Bronchial epithelial cell (primary cell): Measurements from ENCODE around the gene MALAT1. TPM values are rescaled to one million over a fixed set of nuclear protein-coding genes. Genes with fewer than 3 reads are reported as not detected.
A peak's percentile ranks its signal among the peaks of the same experiment; 100 is the strongest.
"Not testable (repeated sequence)": the region's sequence is repeated elsewhere in the genome, so short reads cannot be mapped to it uniquely, and the experiment has no call there.

Experiments
- DNase-seq: peaks from one replicate; pipeline ENCODE4 v3.0.0-alpha.2; 2010; ENCODE audit warnings: low read depth
- FAIRE-seq: peaks from 2 replicates; lab custom pipeline; 2011; peaks lifted over from hg19 to GRCh38; lab: Jason Lieb, UNC
- H3K27me3 ChIP-seq: 2 replicates; pipeline ENCODE4 v1.5.1; 2011; ENCODE audit warnings: low read length; ENCODE audit not compliant: control insufficient read depth, insufficient read depth
- H3K36me3 ChIP-seq: 2 replicates; pipeline ENCODE4 v1.5.1; 2011; ENCODE audit warnings: low read length; ENCODE audit not compliant: control insufficient read depth, insufficient read depth
- H3K4me3 ChIP-seq: 2 replicates; pipeline ENCODE4 v1.5.1; 2011; ENCODE audit warnings: mild to moderate bottlenecking, low read depth, low read length, control low read depth
- total RNA-seq: library from RNA; depleted of rRNA; stranded (reverse); fragments of >200 nt; gene quantifications from 2 replicates; pipeline ENCODE4 v1.2.1, GENCODE V29; 2014
- TF ChIP-seq, protein P1 (sequence below): IDR thresholded peaks from 2 replicates; pipeline ENCODE4 v1.5.1; 2011; ENCODE audit warnings: mild to moderate bottlenecking, moderate library complexity, low read length, control low read depth, inconsistent platforms; ENCODE audit not compliant: insufficient read depth, severe bottlenecking

MALAT1 gene
- total RNA-seq, result 11,095 and 16,401 TPM in 2 replicates

DNA sequence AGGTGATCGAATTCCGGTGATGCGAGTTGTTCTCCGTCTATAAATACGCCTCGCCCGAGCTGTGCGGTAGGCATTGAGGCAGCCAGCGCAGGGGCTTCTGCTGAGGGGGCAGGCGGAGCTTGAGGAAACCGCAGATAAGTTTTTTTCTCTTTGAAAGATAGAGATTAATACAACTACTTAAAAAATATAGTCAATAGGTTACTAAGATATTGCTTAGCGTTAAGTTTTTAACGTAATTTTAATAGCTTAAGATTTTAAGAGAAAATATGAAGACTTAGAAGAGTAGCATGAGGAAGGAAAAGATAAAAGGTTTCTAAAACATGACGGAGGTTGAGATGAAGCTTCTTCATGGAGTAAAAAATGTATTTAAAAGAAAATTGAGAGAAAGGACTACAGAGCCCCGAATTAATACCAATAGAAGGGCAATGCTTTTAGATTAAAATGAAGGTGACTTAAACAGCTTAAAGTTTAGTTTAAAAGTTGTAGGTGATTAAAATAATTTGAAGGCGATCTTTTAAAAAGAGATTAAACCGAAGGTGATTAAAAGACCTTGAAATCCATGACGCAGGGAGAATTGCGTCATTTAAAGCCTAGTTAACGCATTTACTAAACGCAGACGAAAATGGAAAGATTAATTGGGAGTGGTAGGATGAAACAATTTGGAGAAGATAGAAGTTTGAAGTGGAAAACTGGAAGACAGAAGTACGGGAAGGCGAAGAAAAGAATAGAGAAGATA, at the start of gene MALAT1:
Gene MALAT1, plus strand, starts transcription at position 69 of the 736 bp plus-strand sequence.
- peak within 1 kb of the TSS; percentile 50 for H3K4me3 ChIP-seq
- DNase-seq (peak; percentile 77), FAIRE-seq (no peak)
- H3K27me3 ChIP-seq, result no peaks in the 10 kb centered on the region
- TF ChIP-seq, protein P1, sequence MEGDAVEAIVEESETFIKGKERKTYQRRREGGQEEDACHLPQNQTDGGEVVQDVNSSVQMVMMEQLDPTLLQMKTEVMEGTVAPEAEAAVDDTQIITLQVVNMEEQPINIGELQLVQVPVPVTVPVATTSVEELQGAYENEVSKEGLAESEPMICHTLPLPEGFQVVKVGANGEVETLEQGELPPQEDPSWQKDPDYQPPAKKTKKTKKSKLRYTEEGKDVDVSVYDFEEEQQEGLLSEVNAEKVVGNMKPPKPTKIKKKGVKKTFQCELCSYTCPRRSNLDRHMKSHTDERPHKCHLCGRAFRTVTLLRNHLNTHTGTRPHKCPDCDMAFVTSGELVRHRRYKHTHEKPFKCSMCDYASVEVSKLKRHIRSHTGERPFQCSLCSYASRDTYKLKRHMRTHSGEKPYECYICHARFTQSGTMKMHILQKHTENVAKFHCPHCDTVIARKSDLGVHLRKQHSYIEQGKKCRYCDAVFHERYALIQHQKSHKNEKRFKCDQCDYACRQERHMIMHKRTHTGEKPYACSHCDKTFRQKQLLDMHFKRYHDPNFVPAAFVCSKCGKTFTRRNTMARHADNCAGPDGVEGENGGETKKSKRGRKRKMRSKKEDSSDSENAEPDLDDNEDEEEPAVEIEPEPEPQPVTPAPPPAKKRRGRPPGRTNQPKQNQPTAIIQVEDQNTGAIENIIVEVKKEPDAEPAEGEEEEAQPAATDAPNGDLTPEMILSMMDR, result no peak
- H3K36me3 ChIP-seq, result peaks cover 11% of the 10 kb centered on the region

DNA sequence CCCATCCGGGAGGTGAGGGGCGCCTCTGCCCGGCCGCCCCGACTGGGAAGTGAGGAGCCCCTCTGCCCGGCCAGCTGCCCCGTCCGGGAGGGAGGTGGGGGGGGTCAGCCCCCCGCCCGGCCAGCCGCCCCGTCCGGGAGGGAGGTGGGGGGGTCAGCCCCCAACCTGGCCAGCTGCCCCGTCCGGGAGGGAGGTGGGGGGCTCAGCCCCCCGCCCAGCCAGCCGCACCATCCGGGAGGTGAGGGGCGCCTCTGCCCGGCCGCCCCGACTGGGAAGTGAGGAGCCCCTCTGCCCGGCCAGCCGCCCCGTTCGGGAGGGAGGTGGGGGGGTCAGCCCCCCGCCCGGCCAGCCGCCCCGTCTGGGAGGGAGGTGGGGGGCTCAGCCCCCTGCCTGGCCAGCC, 47.5 kb upstream of the MALAT1 start:
- FAIRE-seq, H3K27me3 ChIP-seq, H3K4me3 ChIP-seq, DNase-seq, H3K36me3 ChIP-seq: not testable (repeated sequence)

DNA sequence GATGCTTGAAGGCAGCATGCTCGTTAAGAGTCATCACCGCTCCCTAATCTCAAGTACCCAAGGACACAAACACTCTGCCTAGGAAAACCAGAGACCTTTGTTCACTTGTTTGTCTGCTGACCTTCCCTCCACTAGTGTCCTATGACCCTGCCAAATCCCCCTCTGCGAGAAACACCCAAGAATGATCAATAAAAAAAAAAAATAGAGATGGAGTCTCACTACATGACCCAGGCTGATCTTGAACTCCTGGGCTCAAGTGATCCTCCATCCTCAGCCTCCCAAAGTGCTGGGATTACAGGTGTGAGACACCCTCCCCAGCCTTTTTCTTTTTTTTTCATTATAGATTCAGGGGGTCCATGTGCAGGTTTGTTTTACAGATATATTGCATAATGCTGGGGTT, 46.6 kb upstream of the MALAT1 start:
- H3K27me3 ChIP-seq, FAIRE-seq, H3K36me3 ChIP-seq, DNase-seq, H3K4me3 ChIP-seq: not testable (repeated sequence)

DNA sequence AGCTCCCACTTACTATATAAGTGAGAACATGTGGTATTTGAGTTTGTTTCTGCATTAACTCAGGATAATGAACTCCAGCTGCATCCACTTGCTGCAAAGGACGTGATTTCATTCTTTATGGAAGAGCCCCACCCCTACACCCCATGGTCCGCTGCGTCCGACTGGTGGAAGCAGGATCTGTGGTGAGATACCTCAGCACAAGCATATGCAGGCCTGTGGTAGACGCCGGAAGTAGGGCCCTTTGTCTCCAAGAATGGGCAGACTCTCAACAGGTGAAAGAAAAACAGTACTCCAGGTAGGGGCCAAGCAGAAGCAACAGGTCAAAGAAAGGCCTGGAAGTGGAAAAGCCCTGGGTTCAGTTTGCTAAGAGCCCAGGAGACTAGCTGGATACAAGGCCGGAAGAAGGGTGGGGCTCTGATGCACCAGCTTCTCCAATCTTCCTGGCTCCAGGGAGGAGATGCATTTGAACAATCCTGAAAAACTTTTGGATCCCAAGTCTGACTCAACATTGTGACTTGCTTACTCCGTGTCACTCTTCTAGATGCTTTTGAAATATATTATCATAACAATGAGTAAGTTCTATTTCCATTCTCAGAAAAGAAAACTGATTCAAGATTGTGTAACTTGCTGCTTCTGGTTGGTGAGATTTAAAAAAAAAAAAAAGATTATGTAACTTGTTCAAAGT, 45.9 kb upstream of the MALAT1 start:
- Histone ChIP-seq H3K4me3 (no peak overlapping the region), H3K36me3 (no peaks in the 10 kb centered on the region), H3K27me3 (no peaks in the 10 kb centered on the region)
- TF ChIP-seq, protein P1, result no peak
- FAIRE-seq, result no peak
- peak; percentile 89 for DNase-seq

DNA sequence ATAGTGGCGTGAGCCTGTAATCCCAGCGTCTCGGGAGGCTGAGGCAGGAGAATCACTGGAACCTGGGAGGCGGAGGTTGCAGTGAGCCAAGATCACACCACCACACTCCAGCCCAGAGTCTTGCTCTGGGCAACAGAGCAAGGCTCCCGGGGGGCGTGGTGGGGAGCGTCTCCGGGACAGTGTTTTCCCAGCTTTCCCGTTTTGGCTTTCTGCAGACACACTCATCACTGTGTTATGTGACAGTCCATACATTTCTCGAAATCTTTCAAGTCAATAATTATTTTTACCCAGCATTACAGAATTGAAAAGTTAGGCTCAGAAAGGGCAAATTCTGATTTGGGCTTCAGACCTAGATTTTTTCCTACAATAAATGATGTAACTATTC, 44.5 kb upstream of the MALAT1 start:
- Histone ChIP-seq H3K36me3 (no peaks in the 10 kb centered on the region), H3K4me3 (peak overlapping the region; percentile 52), H3K27me3 (no peaks in the 10 kb centered on the region)
- TF ChIP-seq, protein P1, result no peak
- FAIRE-seq, result no peak
- DNase-seq, result no peak

DNA sequence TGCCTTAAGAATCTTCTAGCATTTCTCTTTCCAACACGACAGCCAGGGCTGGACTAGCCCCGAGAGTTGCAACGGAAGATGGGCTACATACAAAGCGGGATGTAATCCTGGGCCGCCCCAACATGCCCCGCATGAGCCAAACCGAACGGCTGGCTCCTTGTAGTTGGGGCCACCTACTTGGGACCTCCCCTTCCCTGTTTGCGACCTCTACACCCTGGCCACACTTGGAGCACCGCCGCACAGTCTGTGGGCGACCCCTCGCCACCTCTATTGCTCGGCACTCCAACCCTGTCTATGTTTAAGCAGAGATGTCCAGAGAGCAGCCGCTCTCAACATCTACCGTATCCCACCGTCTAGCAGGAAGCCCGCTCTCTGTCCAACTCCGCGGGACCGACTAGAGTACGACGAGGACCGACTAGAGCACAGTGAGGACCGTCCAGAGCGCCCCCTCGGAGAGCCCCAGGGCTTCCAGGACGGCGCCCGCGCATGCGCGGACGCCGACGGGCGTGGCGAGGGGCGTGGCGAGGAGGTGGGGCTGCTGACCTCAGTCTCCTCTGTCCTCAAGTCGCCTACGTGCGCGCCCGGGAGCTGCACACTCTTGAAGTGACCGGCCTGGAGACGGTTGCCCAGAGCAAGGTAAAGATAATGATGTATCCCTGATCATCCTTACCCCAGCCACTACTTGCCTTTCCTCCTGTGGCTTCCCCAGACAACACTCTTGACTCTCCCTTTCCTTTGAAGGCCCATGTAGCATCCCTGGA, 44.0 kb upstream of the MALAT1 start:
- no peak for FAIRE-seq
- Histone ChIP-seq H3K36me3 (no peaks in the 10 kb centered on the region), H3K27me3 (no peaks in the 10 kb centered on the region), H3K4me3 (peak overlapping the region; percentile 52)
- TF ChIP-seq, protein P1, result peak; percentile 12
- peak; percentile 59 for DNase-seq
